GM23248 (cell line): ENCODE data around the gene TDRD3. TPM values are rescaled to one million over a fixed set of nuclear protein-coding genes. Genes with fewer than 3 reads are reported as not detected.

ENCODE experiments used
- DNase-seq: peaks from one replicate; pipeline ENCODE4 v3.0.0-alpha.2; 2015
- H2AFZ ChIP-seq: fragments of 200-600 bp; sonication (generic); 2 replicates; pipeline ENCODE4 v1.6.1; 2016; ENCODE audit warnings: antibody characterized with exemption
- H3F3A ChIP-seq: fragments of 200-600 bp; sonication (generic); 2 replicates; pipeline ENCODE4 v1.6.1; 2016; ENCODE audit warnings: mild to moderate bottlenecking, antibody characterized with exemption, mixed run types; ENCODE audit not compliant: insufficient read depth
- H3K27ac ChIP-seq: fragments of 200-600 bp; sonication (generic); 2 replicates; pipeline ENCODE4 v1.5.1; 2016; ENCODE audit warnings: mild to moderate bottlenecking
- H3K27me3 ChIP-seq: fragments of 200-600 bp; sonication (generic); replicated peaks from 2 replicates; pipeline ENCODE4 v1.6.1; 2016; ENCODE audit warnings: mild to moderate bottlenecking; ENCODE audit not compliant: insufficient read depth
- H3K36me3 ChIP-seq: fragments of 200-600 bp; sonication (generic); 2 replicates; pipeline ENCODE4 v1.6.1; 2016; ENCODE audit warnings: low read depth, mild to moderate bottlenecking
- H3K4me1 ChIP-seq: fragments of 200-600 bp; sonication (generic); 2 replicates; pipeline ENCODE4 v1.6.1; 2016; ENCODE audit warnings: mild to moderate bottlenecking; ENCODE audit not compliant: insufficient read depth
- H3K4me2 ChIP-seq: fragments of 200-600 bp; sonication (generic); one replicate; pipeline ENCODE4 v1.6.1; 2016; ENCODE audit warnings: mild to moderate bottlenecking; ENCODE audit not compliant: unreplicated experiment
- H3K4me3 ChIP-seq: fragments of 200-600 bp; sonication (generic); 2 replicates; pipeline ENCODE4 v1.5.1; 2016; ENCODE audit warnings: mild to moderate bottlenecking
- H3K79me2 ChIP-seq: fragments of 200-600 bp; sonication (generic); 2 replicates; pipeline ENCODE4 v1.6.1; 2016; ENCODE audit warnings: mild to moderate bottlenecking; ENCODE audit not compliant: insufficient read depth
- H3K9ac ChIP-seq: fragments of 200-600 bp; sonication (generic); 2 replicates; pipeline ENCODE4 v1.6.1; 2016; ENCODE audit warnings: mild to moderate bottlenecking
- H3K9me2 ChIP-seq: fragments of 200-600 bp; sonication (generic); 2 replicates; pipeline ENCODE4 v1.6.1; 2016; ENCODE audit warnings: mixed run types, mild to moderate bottlenecking, moderate library complexity; ENCODE audit not compliant: insufficient read depth
- H3K9me3 ChIP-seq: fragments of 200-600 bp; sonication (generic); one replicate; pipeline ENCODE4 v1.6.1; 2017; ENCODE audit warnings: low read depth
- H4K20me1 ChIP-seq: fragments of 200-600 bp; sonication (generic); 2 replicates; pipeline ENCODE4 v1.6.0; 2016; ENCODE audit not compliant: insufficient read depth
- EZH2 ChIP-seq: fragments of 200-600 bp; sonication (generic); IDR thresholded peaks from 2 replicates; pipeline ENCODE4 v1.6.1; 2018; ENCODE audit warnings: antibody characterized with exemption, mild to moderate bottlenecking; ENCODE audit not compliant: insufficient read depth, poor library complexity, severe bottlenecking
- EZH2phosphoT487 ChIP-seq: fragments of 200-600 bp; sonication (generic); IDR thresholded peaks from 2 replicates; pipeline ENCODE4 v1.6.1; 2018; ENCODE audit warnings: antibody characterized with exemption, moderate library complexity, mild to moderate bottlenecking, low read depth; ENCODE audit not compliant: insufficient read depth
- WGBS, 2 experiments: methylation state at CpG; one replicate each; pipeline ENCODE4 v1.1.6; 2015 to 2017; ENCODE audit warnings: low lambda C conversion rate in 2 of 2, low coverage in 1 of 2; ENCODE audit errors: missing lambda C conversion rate in 2 of 2; 5-methylcytosine and 5-hydroxymethylcytosine counted together
- in situ Hi-C: fragments of 300-500 bp; cut with MboI; formaldehyde crosslinking; loops from 2 replicates; pipeline ENCODE4 v1.15.0; 2020
- polyA plus RNA-seq: library from polyadenylated mRNA; unstranded; fragments of >200 nt; fragmentation: Nextera tagmentation; extraction: Ambion mirVana; gene quantifications from 2 replicates; pipeline ENCODE4 v1.2.1, GENCODE V29; 2016
- total RNA-seq: library from RNA; depleted of rRNA; stranded (reverse); fragments of >200 nt; shearing (Covaris generic); gene quantifications from 2 replicates; pipeline ENCODE4 v1.2.3, GENCODE V29; 2014

Gene TDRD3
- total and polyA plus RNA-seq, 2 experiments from 2014 or later = 7.9 to 9.1 TPM

GRCh38 chr13:60583911-60584753 is 187.1 kb downstream of the TDRD3 start:
- no peaks in the 10 kb centered on the region for H3K36me3 ChIP-seq
- H3K9ac ChIP-seq = peak overlapping the region; percentile 67
- peak; percentile 92 for DNase-seq
- peak overlapping the region; percentile 72 for H3K4me2 ChIP-seq
- in situ Hi-C loops = no loop called here
- peak overlapping the region; percentile 65 for H3K4me3 ChIP-seq
- no peaks in the 10 kb centered on the region for H3K9me3 ChIP-seq
- peaks cover 29% of the 10 kb centered on the region for H3F3A ChIP-seq
- TF ChIP-seq EZH2phosphoT487 = no peak
- TF ChIP-seq EZH2 = no peak
- H3K27ac ChIP-seq = peak overlapping the region; percentile 84
- H3K4me1 ChIP-seq = peaks cover 22% of the 10 kb centered on the region
- H4K20me1 ChIP-seq = no peaks in the 10 kb centered on the region
- peaks cover 7% of the 10 kb centered on the region for H3K27me3 ChIP-seq
- no peaks in the 10 kb centered on the region for H3K9me2 ChIP-seq
- WGBS, 2 experiments = 5 to 6% methylated on average over 15 of the region's 15 CpGs
- H2AFZ ChIP-seq = peak overlapping the region; percentile 76
- H3K79me2 ChIP-seq = no peaks in the 10 kb centered on the region

DNA sequence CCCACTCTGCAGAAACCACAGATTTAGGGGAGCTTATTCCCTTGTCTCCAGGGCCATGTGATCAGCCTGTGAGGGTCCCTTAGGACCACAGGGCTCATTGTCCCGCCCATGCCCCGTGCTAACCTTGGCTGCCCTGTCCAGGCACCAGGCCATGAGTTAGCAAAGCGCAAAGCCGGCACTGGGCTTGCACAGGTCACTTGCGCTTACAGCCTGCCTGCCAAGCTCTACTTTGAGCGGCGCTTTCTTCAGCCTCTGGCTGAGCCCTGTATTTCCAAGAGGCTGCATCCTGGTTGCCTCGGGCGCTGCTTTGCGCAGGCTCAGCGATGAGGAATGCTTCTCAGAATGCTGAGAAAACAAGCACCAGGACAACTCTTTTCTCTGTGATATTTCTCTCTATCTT is 188.0 kb downstream of the TDRD3 start:
- TF ChIP-seq EZH2 (no peak), EZH2phosphoT487 (no peak)
- DNase-seq = peak; percentile 41
- in situ Hi-C loops = no loop called here
- H3F3A ChIP-seq = peaks cover 29% of the 10 kb centered on the region
- H4K20me1 ChIP-seq = no peaks in the 10 kb centered on the region
- no peaks in the 10 kb centered on the region for H3K79me2 ChIP-seq
- no peak overlapping the region for H3K27ac ChIP-seq
- H3K36me3 ChIP-seq = no peaks in the 10 kb centered on the region
- peaks cover 15% of the 10 kb centered on the region for H3K27me3 ChIP-seq
- peak overlapping the region; percentile 72 for H3K4me2 ChIP-seq
- no peak overlapping the region for H2AFZ ChIP-seq
- H3K4me3 ChIP-seq = no peak overlapping the region
- no peaks in the 10 kb centered on the region for H3K9me3 ChIP-seq
- whole genome bisulfite sequencing, 2 experiments = 62 to 79% methylated on average over 11 of the region's 11 CpGs
- H3K9ac ChIP-seq = peak overlapping the region; percentile 67; the same call in 1 of the 2 replicates
- H3K4me1 ChIP-seq = peaks cover 22% of the 10 kb centered on the region
- H3K9me2 ChIP-seq = no peaks in the 10 kb centered on the region

DNA sequence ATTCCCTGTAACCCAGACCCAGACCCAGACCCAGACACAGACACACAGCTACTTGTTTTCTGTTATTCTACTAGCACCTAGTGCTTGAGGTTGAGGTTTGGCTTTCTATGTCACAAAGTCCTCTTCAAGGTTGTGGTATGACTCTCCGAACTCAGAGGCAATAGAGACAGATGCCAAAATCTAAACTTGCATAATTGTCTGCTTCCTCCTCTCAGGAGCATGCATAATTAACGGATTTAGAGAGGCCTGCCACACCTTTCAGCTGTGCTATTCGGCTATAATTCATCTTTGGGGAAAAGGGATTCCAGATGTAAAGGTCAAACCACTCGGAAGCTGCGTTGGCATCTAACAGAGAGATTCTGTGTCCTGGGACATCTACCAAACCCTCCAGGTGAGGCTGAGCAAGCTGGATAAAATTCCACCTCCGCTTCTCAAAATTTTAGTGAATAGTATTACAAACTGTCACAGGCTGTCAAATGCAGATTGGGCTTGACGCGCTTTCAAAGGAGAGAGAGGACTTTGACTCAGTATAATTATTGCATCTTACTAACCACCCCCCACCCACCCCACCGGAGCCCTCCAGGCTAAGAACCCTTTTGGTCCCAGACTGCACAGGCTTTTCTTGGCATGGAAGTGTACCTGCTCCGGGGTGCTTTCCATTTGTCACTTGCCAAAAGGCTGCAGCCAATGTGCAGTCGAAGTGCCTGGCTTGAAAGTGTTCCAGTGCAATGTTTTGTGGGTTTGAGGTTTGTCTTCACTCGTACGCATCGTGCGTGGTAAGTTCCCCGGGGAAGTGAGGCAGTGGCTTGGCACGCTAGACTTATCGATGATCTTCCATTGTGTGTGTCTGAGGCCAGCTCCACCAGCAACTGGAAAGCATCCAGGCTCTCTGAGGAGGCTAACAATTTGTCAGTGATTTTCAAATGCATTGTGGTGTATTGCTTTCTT is 194.1 kb downstream of the TDRD3 start:
- H4K20me1 ChIP-seq = no peaks in the 10 kb centered on the region
- peak overlapping the region; percentile 53 for H3K4me2 ChIP-seq
- no peak overlapping the region for H3K27ac ChIP-seq
- H3K79me2 ChIP-seq = no peaks in the 10 kb centered on the region
- in situ Hi-C loops = no loop called here
- TF ChIP-seq EZH2phosphoT487 = peak; percentile 81; the same call in 1 of the 2 replicates
- TF ChIP-seq EZH2 = no peak
- peaks cover 5% of the 10 kb centered on the region; the same call in 1 of the 2 replicates for H3F3A ChIP-seq
- H3K9ac ChIP-seq = no peak overlapping the region
- DNase-seq = peak; percentile 85
- peaks cover 10% of the 10 kb centered on the region for H3K4me1 ChIP-seq
- H3K9me3 ChIP-seq = no peaks in the 10 kb centered on the region
- no peaks in the 10 kb centered on the region for H3K9me2 ChIP-seq
- 0 out of 2 replicates have a peak overlapping the region, but pooled peaks have one; percentile 14 for H3K4me3 ChIP-seq
- 11 to 12% methylated on average over 18 of the region's 18 CpGs for WGBS, 2 experiments
- no peak overlapping the region for H2AFZ ChIP-seq
- H3K36me3 ChIP-seq = no peaks in the 10 kb centered on the region
- H3K27me3 ChIP-seq = peaks cover 66% of the 10 kb centered on the region

- Histone ChIP-seq H3K9me2 (no peaks in the 10 kb centered on the region), H3K4me1 (no peaks in the 10 kb centered on the region), H3K4me2 (no peak overlapping the region), H3K27ac (no peak overlapping the region), H3K27me3 (peaks cover 53% of the 10 kb centered on the region), H3K9ac (no peak overlapping the region), H2AFZ (no peak overlapping the region), H3K79me2 (no peaks in the 10 kb centered on the region), H3F3A (no peaks in the 10 kb centered on the region), H3K4me3 (no peak overlapping the region), H3K9me3 (no peaks in the 10 kb centered on the region), H3K36me3 (no peaks in the 10 kb centered on the region), H4K20me1 (no peaks in the 10 kb centered on the region)
- in situ Hi-C loops = no loop called here
- no peak for DNase-seq
- TF ChIP-seq EZH2phosphoT487 (no peak), EZH2 (no peak)
- 70 to 76% methylated on average over 2 of the region's 2 CpGs for WGBS, 2 experiments
Observed at GRCh38 chr13:60603049-60603448, 206.0 kb downstream of the TDRD3 start.
